Muscle of leg (tissue), 11 donors: Measurements from ENCODE around the gene FNDC10. TPM values are rescaled to one million over a fixed set of nuclear protein-coding genes. Genes with fewer than 3 reads are reported as not detected.

Experiments
- DNase-seq: peaks from one replicate; pipeline ENCODE4 v3.0.0; 2013
- H3K27ac ChIP-seq: one replicate; pipeline ENCODE4 v1.5.1; 2013; ENCODE audit warnings: mild to moderate bottlenecking, low read length, control low read depth
- H3K27me3 ChIP-seq: one replicate; pipeline ENCODE4 v1.6.1; 2013; ENCODE audit warnings: low read length; ENCODE audit not compliant: control insufficient read depth, insufficient read depth
- H3K36me3 ChIP-seq: one replicate; pipeline ENCODE4 v1.6.1; 2013; ENCODE audit warnings: low read length; ENCODE audit not compliant: control insufficient read depth, insufficient read depth
- H3K4me1 ChIP-seq: one replicate; pipeline ENCODE4 v1.6.1; 2013; ENCODE audit warnings: low read length; ENCODE audit not compliant: control insufficient read depth, insufficient read depth
- H3K4me3 ChIP-seq: one replicate; pipeline ENCODE4 v1.5.1; 2013; ENCODE audit warnings: low read length, control low read depth
- H3K9me3 ChIP-seq: replicated peaks from 2 replicates; pipeline ENCODE4 v1.6.1; 2013; ENCODE audit warnings: low read depth, low read length; ENCODE audit not compliant: control insufficient read depth
- WGBS: methylation state at CpG from one replicate; pipeline ENCODE4 v1.1.5; 2013; ENCODE audit warnings: missing lambda C conversion rate; ENCODE audit not compliant: insufficient coverage; 5-methylcytosine and 5-hydroxymethylcytosine counted together
- polyA plus RNA-seq, 8 donors: library from polyadenylated mRNA; unstranded; fragments of 120-200 nt; gene quantifications; one replicate each; pipeline versions ENCODE4 v1.2.1 to v1.2.3, GENCODE V29; 2013; ENCODE audit warnings: inconsistent platforms in 1 of 8, low replicate concordance in 1 of 8; ENCODE audit not compliant: insufficient read length in 8 of 8, insufficient read depth in 1 of 8
- total RNA-seq: library from RNA; stranded (reverse); fragments of 120-200 nt; gene quantifications from one replicate; pipeline ENCODE4 v1.2.4, GENCODE V29; 2013

FNDC10 gene
- total and polyA plus RNA-seq, 9 donors = 0.62 to 3.3 (median 2.6) TPM

- peaks cover 13% of the 10 kb centered on the region for H3K27me3 ChIP-seq
- peaks cover 8% of the 10 kb centered on the region for H3K4me1 ChIP-seq
- H3K9me3 ChIP-seq = no peaks in the 10 kb centered on the region
- 82% methylated on average over 40 of the region's 53 CpGs for WGBS
- no peak overlapping the region for H3K4me3 ChIP-seq
- H3K36me3 ChIP-seq = peaks cover 26% of the 10 kb centered on the region
- DNase-seq = peak; percentile 40
- H3K27ac ChIP-seq = no peak overlapping the region
Measured at GRCh38 chr1:1627829-1628753, 28.2 kb upstream of the FNDC10 start.

- WGBS = 53% methylated on average over 36 of the region's 37 CpGs
- DNase-seq = no peak
- H3K36me3 ChIP-seq = peaks cover 29% of the 10 kb centered on the region
Measured at GRCh38 chr1:1627261-1627828, 27.4 kb upstream of the FNDC10 start.

DNA sequence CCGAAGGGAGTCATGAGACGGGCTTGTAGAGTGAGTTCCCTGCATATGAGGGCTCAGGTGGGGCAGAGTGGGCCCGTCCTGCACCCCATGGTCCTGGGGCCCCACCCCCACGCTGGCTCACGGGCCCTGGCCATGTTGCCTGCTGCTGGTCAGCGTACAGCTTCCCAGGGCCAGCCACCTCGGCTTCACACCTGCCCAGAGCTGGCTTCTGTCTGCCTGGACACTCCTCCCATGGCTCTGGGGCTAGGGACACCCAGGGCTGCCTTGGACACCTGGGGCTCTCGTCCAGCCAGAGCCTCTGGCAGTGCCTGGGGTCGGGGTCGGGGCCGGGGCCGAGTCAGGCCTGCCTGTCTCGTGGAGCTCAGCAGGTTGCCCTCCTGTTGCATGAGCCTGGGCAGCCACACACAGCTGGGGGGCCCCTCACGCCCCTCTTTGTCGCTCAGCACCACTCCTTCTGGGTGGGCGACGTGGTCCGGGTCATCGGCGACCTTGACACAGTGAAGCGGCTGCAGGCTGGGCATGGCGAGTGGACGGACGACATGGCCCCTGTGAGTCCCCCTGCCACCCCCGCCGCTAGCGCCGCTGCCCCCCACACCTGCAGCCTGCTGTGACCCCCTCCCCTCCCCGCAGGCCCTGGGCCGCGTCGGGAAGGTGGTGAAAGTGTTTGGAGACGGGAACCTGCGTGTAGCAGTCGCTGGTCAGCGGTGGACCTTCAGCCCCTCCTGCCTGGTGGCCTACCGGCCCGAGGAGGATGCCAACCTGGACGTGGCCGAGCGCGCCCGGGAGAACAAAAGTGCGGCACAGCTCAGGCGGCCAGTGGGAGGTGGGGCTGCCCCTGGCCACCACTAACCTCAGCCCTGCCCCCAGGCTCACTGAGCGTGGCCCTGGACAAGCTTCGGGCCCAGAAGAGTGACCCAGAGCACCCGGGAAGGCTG lies 26.5 kb upstream of the FNDC10 start:
- peaks cover 14% of the 10 kb centered on the region for H3K4me1 ChIP-seq
- no peaks in the 10 kb centered on the region for H3K9me3 ChIP-seq
- no peak overlapping the region for H3K27ac ChIP-seq
- peaks cover 5% of the 10 kb centered on the region for H3K27me3 ChIP-seq
- no peak for DNase-seq
- no peak overlapping the region for H3K4me3 ChIP-seq
- WGBS = 84% methylated on average over 39 of the region's 48 CpGs
- peaks cover 30% of the 10 kb centered on the region for H3K36me3 ChIP-seq

More at GRCh38 chr1:1627261-1627828, 27.4 kb upstream of the FNDC10 start:
- Histone ChIP-seq H3K4me1 (peaks cover 10% of the 10 kb centered on the region), H3K4me3 (no peak overlapping the region), H3K9me3 (no peaks in the 10 kb centered on the region), H3K27me3 (peaks cover 12% of the 10 kb centered on the region), H3K27ac (no peak overlapping the region)

DNA sequence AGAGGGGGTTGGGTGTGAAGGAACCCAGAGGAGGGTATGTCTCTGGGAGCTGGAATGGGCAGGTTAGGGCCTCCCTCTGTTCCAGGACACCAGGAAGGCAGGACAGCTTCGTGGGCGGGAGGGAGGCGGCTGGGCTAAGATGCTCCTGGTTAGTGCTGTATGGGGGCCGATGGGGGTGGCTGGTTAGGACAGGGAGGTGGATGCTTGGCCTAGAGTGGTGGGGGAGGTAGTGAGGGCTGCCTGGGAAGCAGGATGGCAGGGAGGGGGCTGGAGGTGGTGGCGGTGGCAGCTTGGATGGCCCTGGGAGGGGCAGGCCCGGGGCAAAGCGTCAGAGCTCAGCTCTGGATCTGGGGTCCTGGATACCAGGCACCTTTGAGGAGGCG lies 25.9 kb upstream of the FNDC10 start:
- no peak overlapping the region for H3K4me3 ChIP-seq
- H3K36me3 ChIP-seq = peaks cover 30% of the 10 kb centered on the region
- no peaks in the 10 kb centered on the region for H3K27me3 ChIP-seq
- no peak overlapping the region for H3K27ac ChIP-seq
- H3K9me3 ChIP-seq = no peaks in the 10 kb centered on the region
- WGBS = 81% methylated on average over 8 of the region's 8 CpGs
- DNase-seq = no peak
- H3K4me1 ChIP-seq = peaks cover 21% of the 10 kb centered on the region

DNA sequence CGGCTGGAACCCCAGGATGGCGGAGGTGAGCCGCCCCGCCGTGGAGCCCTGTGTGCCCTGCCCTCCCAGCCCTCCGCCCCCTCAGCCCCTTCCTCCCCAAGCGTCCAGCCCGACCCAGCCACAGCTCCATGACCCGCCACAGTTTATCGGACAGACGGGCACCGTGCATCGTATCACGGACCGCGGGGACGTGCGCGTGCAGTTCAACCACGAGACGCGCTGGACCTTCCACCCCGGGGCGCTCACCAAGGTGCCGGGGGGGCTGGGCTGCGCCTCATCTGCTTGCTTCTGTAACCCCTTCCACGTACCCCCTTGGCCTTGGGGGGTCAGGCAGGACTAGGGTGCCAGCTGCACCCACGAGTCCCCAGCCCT lies 25.5 kb upstream of the FNDC10 start:
- Histone ChIP-seq H3K9me3 (no peaks in the 10 kb centered on the region), H3K4me1 (peaks cover 23% of the 10 kb centered on the region), H3K27me3 (no peaks in the 10 kb centered on the region), H3K27ac (no peak overlapping the region), H3K36me3 (peaks cover 30% of the 10 kb centered on the region), H3K4me3 (no peak overlapping the region)
- WGBS = 84% methylated on average over 20 of the region's 28 CpGs
- DNase-seq = no peak

DNA sequence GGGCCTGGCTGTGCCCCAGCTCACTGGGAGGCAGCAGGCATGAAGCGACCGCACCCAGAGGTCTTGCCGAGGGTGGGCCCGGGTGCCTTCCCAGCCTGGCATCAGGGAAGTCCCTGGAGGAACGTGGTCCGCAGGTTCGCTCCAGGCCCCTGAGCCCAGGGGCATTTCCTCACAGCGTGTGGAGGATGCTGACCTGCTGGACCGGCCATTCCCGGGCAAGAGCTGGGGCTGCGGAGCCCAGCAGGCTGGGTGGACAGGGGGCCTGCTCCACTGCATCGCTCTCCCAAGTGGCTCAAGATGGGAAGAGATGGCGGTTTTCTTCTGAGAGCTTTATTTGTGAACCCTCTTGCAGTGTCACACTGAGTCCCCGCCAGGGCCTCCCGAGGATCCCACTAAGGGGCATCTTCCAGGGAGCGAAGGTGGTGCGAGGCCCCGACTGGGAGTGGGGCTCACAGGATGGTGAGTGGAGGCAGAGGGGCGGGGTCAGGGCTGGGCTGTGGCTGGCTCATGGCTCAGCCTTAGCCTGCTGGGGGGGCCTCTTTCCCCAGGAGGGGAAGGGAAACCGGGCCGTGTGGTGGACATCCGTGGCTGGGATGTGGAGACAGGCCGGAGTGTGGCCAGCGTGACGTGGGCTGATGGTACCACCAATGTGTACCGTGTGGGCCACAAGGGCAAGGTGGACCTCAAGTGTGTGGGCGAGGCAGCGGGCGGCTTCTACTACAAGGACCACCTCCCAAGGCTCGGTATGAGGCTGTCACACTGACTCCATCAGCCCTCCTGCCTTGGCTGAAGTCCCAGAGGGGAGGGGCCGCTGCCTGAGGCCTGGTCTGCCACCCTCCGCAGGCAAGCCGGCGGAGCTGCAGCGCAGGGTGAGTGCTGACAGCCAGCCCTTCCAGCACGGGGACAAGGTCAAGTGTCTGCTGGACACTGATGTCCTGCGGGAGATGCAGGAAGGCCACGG lies 24.8 kb upstream of the FNDC10 start:
- Histone ChIP-seq H3K27ac (no peak overlapping the region), H3K9me3 (no peaks in the 10 kb centered on the region), H3K36me3 (peaks cover 30% of the 10 kb centered on the region), H3K4me3 (no peak overlapping the region), H3K4me1 (peaks cover 29% of the 10 kb centered on the region), H3K27me3 (no peaks in the 10 kb centered on the region)
- WGBS = 72% methylated on average over 35 of the region's 38 CpGs
- peak; percentile 60 for DNase-seq

DNA sequence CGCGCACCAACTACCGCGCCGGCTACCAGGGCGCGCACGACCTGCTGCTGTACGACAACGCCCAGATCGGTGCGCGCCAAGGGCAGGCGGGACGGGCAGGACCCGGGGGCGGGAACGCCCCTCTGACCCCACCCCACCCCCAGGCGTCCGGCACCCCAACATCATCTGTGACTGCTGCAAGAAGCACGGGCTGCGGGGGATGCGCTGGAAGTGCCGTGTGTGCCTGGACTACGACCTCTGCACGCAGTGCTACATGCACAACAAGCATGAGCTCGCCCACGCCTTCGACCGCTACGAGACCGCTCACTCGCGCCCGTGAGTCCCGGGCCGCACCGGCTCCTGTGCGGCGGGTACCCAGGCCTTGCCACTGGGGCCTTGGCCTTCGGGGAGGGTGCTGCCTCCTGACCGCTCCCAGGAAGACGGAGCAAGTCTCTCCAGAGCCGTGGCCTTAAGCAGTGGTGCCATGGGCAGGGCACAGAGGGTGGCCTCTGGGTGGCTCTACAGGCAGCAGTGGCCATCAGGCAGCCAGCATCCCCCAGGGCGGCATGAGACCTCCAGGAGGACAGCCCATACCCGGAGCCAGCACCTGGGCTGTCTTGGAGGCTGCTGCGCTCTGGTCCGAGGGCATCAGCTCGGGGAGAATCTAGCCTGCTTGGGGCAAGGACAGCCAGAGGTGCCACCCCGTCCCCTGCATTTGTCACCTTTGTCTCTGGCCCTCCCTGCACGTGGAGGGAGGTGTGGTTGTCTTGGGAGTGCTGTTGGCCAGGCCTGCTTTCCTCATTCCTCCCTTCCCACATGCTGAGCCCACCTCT lies 23.9 kb upstream of the FNDC10 start:
- 94% methylated on average over 31 of the region's 51 CpGs for WGBS
- Histone ChIP-seq H3K4me3 (no peak overlapping the region), H3K36me3 (peaks cover 30% of the 10 kb centered on the region), H3K27me3 (no peaks in the 10 kb centered on the region), H3K4me1 (peaks cover 34% of the 10 kb centered on the region), H3K27ac (no peak overlapping the region), H3K9me3 (no peaks in the 10 kb centered on the region)
- DNase-seq = no peak

- DNase-seq = no peak
- Histone ChIP-seq H3K4me3 (no peak overlapping the region), H3K27ac (no peak overlapping the region), H3K9me3 (no peaks in the 10 kb centered on the region), H3K27me3 (no peaks in the 10 kb centered on the region), H3K4me1 (peaks cover 34% of the 10 kb centered on the region), H3K36me3 (peaks cover 30% of the 10 kb centered on the region)
- WGBS = 93% methylated on average over 33 of the region's 33 CpGs
Measured at GRCh38 chr1:1623181-1623630, 23.3 kb upstream of the FNDC10 start.

GRCh38 chr1:1622788-1623094 lies 22.8 kb upstream of the FNDC10 start:
- Histone ChIP-seq H3K27me3 (no peaks in the 10 kb centered on the region), H3K4me3 (no peak overlapping the region), H3K27ac (no peak overlapping the region), H3K4me1 (peaks cover 34% of the 10 kb centered on the region), H3K36me3 (peaks cover 31% of the 10 kb centered on the region), H3K9me3 (no peaks in the 10 kb centered on the region)
- whole genome bisulfite sequencing = 75% methylated on average over 11 of the region's 17 CpGs
- no peak for DNase-seq
